NT2/D1 (cell line): Measurements from ENCODE around the gene PDPR.
"Not testable (repeated sequence)": the region's sequence is repeated elsewhere in the genome, so short reads cannot be mapped to it uniquely, and the experiment has no call there.

Experiments used
- SUZ12 ChIP-seq: IDR thresholded peaks from 2 replicates; pipeline ENCODE4 v1.6.1; 2011; ENCODE audit not compliant: insufficient read length, insufficient read depth; ENCODE audit errors: extremely low read depth
- YY1 ChIP-seq: IDR thresholded peaks from 2 replicates; pipeline ENCODE4 v1.6.1; 2011; ENCODE audit not compliant: insufficient read length, insufficient read depth
- ZNF274 ChIP-seq: IDR thresholded peaks from 2 replicates; pipeline ENCODE4 v1.6.1; 2011; ENCODE audit warnings: mild to moderate bottlenecking, low read depth, low read length

- not testable (repeated sequence) for TF ChIP-seq SUZ12, YY1, ZNF274
Observed at GRCh38 chr16:70066751-70067150, 47.4 kb upstream of the PDPR start.
